H1 (cell line): ENCODE results near the gene FANCE. TPM values are rescaled to one million over a fixed set of nuclear protein-coding genes. Genes with fewer than 3 reads are reported as not detected.

Source experiments
- CTCF ChIA-PET: fragments of 300-600 bp; sonication (Branson Sonifier 250); formaldehyde crosslinking; loops from one replicate; lab custom pipeline; 2021; ENCODE audit not compliant: partially characterized antibody; lab: Charles Lee
- POLR2A ChIA-PET: fragments of 300-600 bp; sonication (Branson Sonifier 250); formaldehyde crosslinking; loops from one replicate; lab custom pipeline; 2021; ENCODE audit warnings: inconsistent platforms; ENCODE audit not compliant: partially characterized antibody; lab: Charles Lee
- DNase-seq, 2 experiments: peaks; one replicate each; pipeline versions ENCODE4 v3.0.0 to v3.0.0-alpha.2; 2010 to 2022; ENCODE audit warnings: low spot score in 2 of 2, low read depth in 1 of 2, mixed read lengths in 1 of 2
- FAIRE-seq: peaks from 2 replicates; lab custom pipeline; 2011; peaks lifted over from hg19 to GRCh38; lab: Jason Lieb, UNC
- H2AFZ ChIP-seq: 2 replicates; pipeline ENCODE4 v1.8.1; 2012; ENCODE audit warnings: low read length, inconsistent platforms
- H2AK5ac ChIP-seq: 2 replicates; pipeline ENCODE4 v1.6.1; 2013; ENCODE audit warnings: low read depth, low read length
- H2BK120ac ChIP-seq: replicated peaks from 2 replicates; pipeline ENCODE3; 2013; ENCODE audit warnings: low read depth, low read length, inconsistent platforms
- H2BK12ac ChIP-seq: 2 replicates; pipeline ENCODE4 v1.6.1; 2013; ENCODE audit warnings: low read depth, low read length
- H2BK15ac ChIP-seq: 2 replicates; pipeline ENCODE4 v1.6.1; 2013; ENCODE audit warnings: low read length
- H2BK20ac ChIP-seq: 2 replicates; pipeline ENCODE4 v1.6.1; 2013; ENCODE audit warnings: low read length
- H2BK5ac ChIP-seq: 2 replicates; pipeline ENCODE4 v1.6.1; 2013; ENCODE audit warnings: low read depth, low read length
- H3K14ac ChIP-seq: 2 replicates; pipeline ENCODE4 v1.6.1; 2013; ENCODE audit warnings: inconsistent platforms; ENCODE audit not compliant: insufficient read length
- H3K18ac ChIP-seq: 2 replicates; pipeline ENCODE4 v1.6.1; 2013; ENCODE audit warnings: low read length; ENCODE audit errors: extremely low read depth
- H3K23ac ChIP-seq: 2 replicates; pipeline ENCODE4 v1.6.1; 2013; ENCODE audit warnings: inconsistent platforms; ENCODE audit not compliant: insufficient read length
- H3K23me2 ChIP-seq: 2 replicates; pipeline ENCODE4 v1.6.1; 2013; ENCODE audit warnings: low read depth, low read length
- H3K27ac ChIP-seq: 2 replicates; pipeline ENCODE4 v1.6.1; 2011; ENCODE audit warnings: low read depth, low read length, inconsistent platforms
- H3K27me3 ChIP-seq, 4 experiments: replicated peaks in 1 of 4; 1 replicate in 1 of 4; 2 replicates in 3 of 4; pipeline versions ENCODE4 v1.6.1 to v1.8.1; 2011 to 2013; ENCODE audit warnings: low read length in 3 of 4, mild to moderate bottlenecking in 3 of 4, inconsistent platforms in 2 of 4, mixed read lengths in 2 of 4, moderate library complexity in 1 of 4; ENCODE audit not compliant: control insufficient read depth in 3 of 4, insufficient read depth in 3 of 4; ENCODE audit errors: extremely low read depth in 1 of 4
- H3K36me3 ChIP-seq, 4 experiments: 2 replicates each; pipeline versions ENCODE4 v1.6.1 to v1.8.1; 2011 to 2013; ENCODE audit warnings: mild to moderate bottlenecking in 4 of 4, low read length in 3 of 4, moderate library complexity in 2 of 4, control low read depth in 1 of 4, inconsistent platforms in 1 of 4; ENCODE audit not compliant: insufficient read depth in 4 of 4, control insufficient read depth in 2 of 4
- H3K4ac ChIP-seq: replicated peaks from 2 replicates; pipeline ENCODE3; 2013; ENCODE audit warnings: low read length, low read depth, mixed read lengths, inconsistent platforms; ENCODE audit not compliant: insufficient read length
- H3K4me1 ChIP-seq, 4 experiments: replicated peaks in 1 of 4; 1 replicate in 1 of 4; 2 replicates in 3 of 4; pipeline versions ENCODE4 v1.6.1 to v1.8.1; 2011 to 2013; ENCODE audit warnings: low read length in 3 of 4, inconsistent platforms in 2 of 4, mixed read lengths in 1 of 4; ENCODE audit not compliant: insufficient read depth in 4 of 4, control insufficient read depth in 3 of 4
- H3K4me2 ChIP-seq, 2 experiments: 2 replicates each; pipeline versions ENCODE4 v1.6.1 to v1.8.1; 2011 to 2013; ENCODE audit warnings: low read depth in 2 of 2, low read length in 2 of 2, control low read depth in 1 of 2, inconsistent platforms in 1 of 2, mild to moderate bottlenecking in 1 of 2; ENCODE audit not compliant: insufficient read depth in 1 of 2
- H3K4me3 ChIP-seq, 4 experiments: fragments of 200-600, 300-600 bp in 1 of 4; sonication (generic), shearing (Covaris generic), sonication (Bioruptor Twin) in 1 of 4; 2 replicates each; pipeline versions ENCODE4 v1.5.1 to v1.8.1; 2011 to 2016; ENCODE audit warnings: low read length in 4 of 4, low read depth in 3 of 4, control low read depth in 2 of 4, inconsistent platforms in 2 of 4, mild to moderate bottlenecking in 2 of 4, mixed read lengths in 1 of 4, moderate library complexity in 1 of 4; ENCODE audit not compliant: insufficient read depth in 2 of 4; ENCODE audit errors: extremely low read depth in 1 of 4
- H3K56ac ChIP-seq: replicated peaks from 2 replicates; pipeline ENCODE3; 2013; ENCODE audit warnings: low read depth, mild to moderate bottlenecking, mixed read lengths, low read length, inconsistent platforms; ENCODE audit not compliant: insufficient read length
- H3K79me1 ChIP-seq: 2 replicates; pipeline ENCODE4 v1.6.1; 2013; ENCODE audit warnings: low read depth, low read length, control low read depth
- H3K79me2 ChIP-seq, 2 experiments: 2 replicates each; pipeline versions ENCODE4 v1.6.1 to v1.8.1; 2012 to 2013; ENCODE audit warnings: low read length in 2 of 2, mild to moderate bottlenecking in 2 of 2, inconsistent platforms in 1 of 2; ENCODE audit not compliant: insufficient read depth in 2 of 2, control insufficient read depth in 1 of 2
- H3K9ac ChIP-seq, 4 experiments: replicated peaks in 1 of 4; 1 replicate in 1 of 4; 2 replicates in 3 of 4; pipeline versions ENCODE4 v1.6.1 to v1.8.1; 2011 to 2013; ENCODE audit warnings: low read depth in 3 of 4, low read length in 3 of 4, control low read depth in 2 of 4, mild to moderate bottlenecking in 2 of 4, moderate library complexity in 2 of 4, inconsistent platforms in 1 of 4; ENCODE audit errors: extremely low read depth in 1 of 4
- H3K9me3 ChIP-seq, 2 experiments: 2 replicates each; pipeline versions ENCODE4 v1.6.1 to v1.8.1; 2012 to 2013; ENCODE audit warnings: mild to moderate bottlenecking in 2 of 2, moderate library complexity in 2 of 2, control low read depth in 1 of 2, inconsistent platforms in 1 of 2, low read depth in 1 of 2, low read length in 1 of 2, mixed read lengths in 1 of 2; ENCODE audit not compliant: insufficient read depth in 2 of 2
- H4K20me1 ChIP-seq, 2 experiments: replicated peaks in 1 of 2; 2 replicates each; pipeline versions ENCODE3 to v1.8.1; 2011 to 2013; ENCODE audit warnings: inconsistent platforms in 2 of 2, low read length in 2 of 2, mild to moderate bottlenecking in 1 of 2; ENCODE audit not compliant: insufficient read depth in 2 of 2, control insufficient read depth in 1 of 2
- H4K5ac ChIP-seq: 2 replicates; pipeline ENCODE4 v1.6.1; 2013; ENCODE audit warnings: low read length, low read depth, mixed read lengths, inconsistent platforms; ENCODE audit not compliant: insufficient read length
- H4K8ac ChIP-seq: 2 replicates; pipeline ENCODE4 v1.8.0; 2013; ENCODE audit warnings: mild to moderate bottlenecking, moderate library complexity, low read length, inconsistent platforms; ENCODE audit not compliant: insufficient read depth; ENCODE audit errors: extremely low read depth
- H4K91ac ChIP-seq: replicated peaks from 2 replicates; pipeline ENCODE3; 2013; ENCODE audit warnings: low read length, mixed read lengths, inconsistent platforms; ENCODE audit not compliant: insufficient read length
- GABPA ChIP-seq: IDR thresholded peaks from 2 replicates; pipeline ENCODE4 v1.6.1; 2011; ENCODE audit warnings: mild to moderate bottlenecking, low read length, moderate library complexity, borderline replicate concordance; ENCODE audit not compliant: insufficient read depth
- WGBS, 2 experiments: shearing (Covaris generic) in 1 of 2; methylation state at CpG; one replicate each; pipeline versions ENCODE4 v1.1.6 to v1.1.7; 2013 to 2015; ENCODE audit warnings: low lambda C conversion rate in 2 of 2, mixed read lengths in 2 of 2, inconsistent platforms in 1 of 2, low coverage in 1 of 2, missing lambda C conversion rate in 1 of 2; ENCODE audit not compliant: insufficient replicate concordance in 2 of 2, insufficient coverage in 1 of 2, insufficient read length in 1 of 2; ENCODE audit errors: extremely low coverage in 1 of 2, missing lambda C conversion rate in 1 of 2; 5-methylcytosine and 5-hydroxymethylcytosine counted together
- polyA plus RNA-seq, 7 experiments: library from polyadenylated mRNA; depleted of rRNA in 3 of 7; stranded (reverse) in 5 of 7; unstranded in 2 of 7; fragments of >200 nt in 5 of 7; fragments of 200-250 nt in 2 of 7; gene quantifications; 1 replicate in 5 of 7; 2 replicates in 1 of 7; 4 replicates in 1 of 7; pipeline versions ENCODE4 v1.2.1 to v1.2.3, GENCODE V29; 2011 to 2013; ENCODE audit warnings: missing spikeins in 2 of 7, mixed read lengths in 2 of 7
- total RNA-seq: library from RNA; stranded (reverse); fragmentation: NEBNext Ultra II Directional; extraction: Animal tissue kit (Norgen Biotek cat#: 25700); gene quantifications from 2 replicates; pipeline ENCODE4 v1.2.1, GENCODE V29; 2021

The FANCE gene
- total and polyA plus RNA-seq, 2 of the 8 experiments (the other 6 are each of a cell fraction or from before 2014, with no cell fraction given): 16.1 to 17.0 TPM

- FAIRE-seq: no peak
Measured at GRCh38 chr6:35427851-35428321, 24.3 kb upstream of the FANCE start.

More at GRCh38 chr6:35427851-35428321, 24.3 kb upstream of the FANCE start:
- Histone ChIP-seq H2BK15ac (peak overlapping the region; percentile 98; the same call in 1 of the 2 replicates), H4K20me1 (no peaks in the 10 kb centered on the region), H2AFZ (no peak overlapping the region), H2BK12ac (peak overlapping the region; percentile 90; the same call in 1 of the 2 replicates), H3K23me2 (no peaks in the 10 kb centered on the region), H3K79me1 (no peaks in the 10 kb centered on the region), H2BK5ac (peak overlapping the region; percentile 78; the same call in 1 of the 2 replicates), H3K9me3 (no peaks in the 10 kb centered on the region), H3K4me1 (peaks cover 6 to 28% (median 16%) of the 10 kb centered on the region in 4 experiments), H3K23ac (no peak overlapping the region), H3K27ac (0 out of 2 replicates have a peak overlapping the region, but pooled peaks have one; percentile 52), H3K18ac (peak overlapping the region; percentile 78; the same call in 1 of the 2 replicates), H3K79me2 (no peaks in the 10 kb centered on the region), H2AK5ac (no peak overlapping the region), H4K8ac (no peak overlapping the region), H3K36me3 (0 out of 8 replicates have a peak, but pooled peaks cover 0 to 4% (median 0%) of the 10 kb centered on the region in 4 experiments), H3K4me2 (0 out of 4 replicates have a peak overlapping the region, but pooled peaks of 1 of the 2 experiments have one; percentile 7), H4K91ac (no peak overlapping the region), H3K9ac (no peak overlapping the region; a peak in 1 of 7 replicates), H2BK120ac (no peak overlapping the region), H3K4me3 (no peak overlapping the region), H3K14ac (no peak overlapping the region), H3K27me3 (no peaks in the 10 kb centered on the region), H3K4ac (no peak overlapping the region), H2BK20ac (peak overlapping the region; percentile 43; the same call in 1 of the 2 replicates), H3K56ac (no peak overlapping the region), H4K5ac (no peak overlapping the region)
- POLR2A ChIA-PET: interaction anchor here (1.0 to 2.0 kb wide), 5 partner anchors 9 to 93 kb away, joined by 3 to 6 read pairs (median 3); no protein-coding TSS in a partner anchor
- no peak for TF ChIP-seq GABPA
- WGBS, 2 experiments: 66% methylated on average over 8 of the region's 9 CpGs; no CpG with 5 or more reads in 1 of the 2 experiments
- DNase-seq: no peak
- CTCF ChIA-PET: interaction anchor here (0.7 to 15.8 kb wide), 16 partner anchors 8 to 141 kb away, joined by 3 to 138 read pairs (median 6); partner anchors contain the start of gene PPARD
